ENCODE measurements around the gene C11orf91.

Gene C11orf91

GRCh38 chr11:33672273-33672672, 28.4 kb downstream of the C11orf91 start:
- no peaks in the 10 kb centered on the region for H3K9me3 ChIP-seq (ENCODE audit: insufficient read depth, low read length, severe bottlenecking)
- ATAC-seq (ENCODE audit: insufficient read depth, low read depth) = no peak
- H4K20me1 ChIP-seq (ENCODE audit: insufficient read depth, low read length) = no peaks in the 10 kb centered on the region

DNA sequence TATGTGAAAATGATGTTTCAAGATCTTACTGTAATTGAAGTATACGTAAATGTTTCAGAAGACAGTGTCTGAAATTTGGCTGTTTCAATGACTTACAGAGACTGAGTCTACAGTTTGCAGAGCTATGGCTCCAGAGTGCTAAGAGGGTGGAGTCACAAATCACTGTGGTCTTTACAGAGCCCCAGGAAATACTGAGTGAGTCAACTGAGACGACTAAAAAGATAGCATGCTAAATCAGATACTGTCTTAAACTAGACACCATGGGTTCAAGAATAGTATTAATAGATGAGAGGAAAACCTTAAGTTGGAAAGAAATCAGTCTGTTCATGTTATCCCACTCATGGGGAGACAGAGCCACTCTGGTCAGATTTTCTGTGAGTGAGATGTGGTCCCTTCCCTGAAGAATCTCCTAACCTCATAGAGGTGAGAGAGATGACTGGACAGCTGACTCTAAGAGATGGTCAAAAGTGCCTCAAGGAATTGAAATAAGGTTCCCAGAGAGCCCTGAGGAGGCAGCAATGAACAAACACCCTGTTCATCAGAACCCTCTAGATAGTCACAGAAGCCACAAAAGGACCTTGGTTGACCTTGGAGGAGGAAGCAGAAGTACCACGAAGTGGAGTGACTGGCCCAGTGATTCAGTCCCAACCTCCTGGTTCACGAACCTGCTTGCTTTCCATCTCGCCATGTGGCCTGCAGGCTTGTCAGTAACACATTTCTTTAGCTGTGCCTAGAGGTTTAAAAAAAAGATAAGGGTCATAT, 30.2 kb downstream of the C11orf91 start:
- DNase-seq (no peak), ATAC-seq (ENCODE audit: insufficient read depth, low read depth) (no peak)
- no peak overlapping the region for H3K4me3 ChIP-seq (ENCODE audit: low read depth in 1 of 2, low read length in 2 of 2)
- no peaks in the 10 kb centered on the region for H3K4me1 ChIP-seq (ENCODE audit: insufficient read depth, low read length)
- no peak overlapping the region for H3K9ac ChIP-seq (ENCODE audit: low read depth, low read length)
- H3K36me3 ChIP-seq (ENCODE audit: insufficient read depth, low read length) = no peaks in the 10 kb centered on the region
- H3K4me2 ChIP-seq (ENCODE audit: insufficient read depth, low read length) = no peak overlapping the region
- TF ChIP-seq EZH2 (IDR thresholded peaks at IDR 0.05; ENCODE audit: borderline replicate concordance, low read depth, low read length, severe bottlenecking) (no peak), CTCF (IDR thresholded peaks at IDR 0.05; ENCODE audit: borderline replicate concordance, extremely low read depth, low read length, poor library complexity, severe bottlenecking) (no peak)
- H3K27me3 ChIP-seq (ENCODE audit: insufficient read depth, low read length, poor library complexity) = peaks cover 3% of the 10 kb centered on the region
- H4K20me1 ChIP-seq (ENCODE audit: insufficient read depth, low read length) = no peaks in the 10 kb centered on the region
- H3K9me3 ChIP-seq (ENCODE audit: insufficient read depth, low read length, severe bottlenecking) = no peaks in the 10 kb centered on the region
- H2AFZ ChIP-seq (ENCODE audit: low read depth, low read length) = no peak overlapping the region
- H3K27ac ChIP-seq (ENCODE audit: low read length) = no peak overlapping the region
- no peaks in the 10 kb centered on the region for H3K79me2 ChIP-seq (ENCODE audit: insufficient read depth, low read length)

More at GRCh38 chr11:33672273-33672672, 28.4 kb downstream of the C11orf91 start:
- TF ChIP-seq EZH2 (IDR thresholded peaks at IDR 0.05; ENCODE audit: borderline replicate concordance, low read depth, low read length, severe bottlenecking) (no peak), CTCF (IDR thresholded peaks at IDR 0.05; ENCODE audit: borderline replicate concordance, extremely low read depth, low read length, poor library complexity, severe bottlenecking) (no peak)
- Histone ChIP-seq H3K9ac (ENCODE audit: low read depth, low read length) (no peak overlapping the region), H2AFZ (ENCODE audit: low read depth, low read length) (no peak overlapping the region), H3K4me1 (ENCODE audit: insufficient read depth, low read length) (no peaks in the 10 kb centered on the region), H3K27ac (ENCODE audit: low read length) (no peak overlapping the region), H3K27me3 (ENCODE audit: insufficient read depth, low read length, poor library complexity) (peaks cover 3% of the 10 kb centered on the region), H3K4me3 (ENCODE audit: low read depth in 1 of 2, low read length in 2 of 2) (no peak overlapping the region), H3K36me3 (ENCODE audit: insufficient read depth, low read length) (no peaks in the 10 kb centered on the region), H3K4me2 (ENCODE audit: insufficient read depth, low read length) (no peak overlapping the region), H3K79me2 (ENCODE audit: insufficient read depth, low read length) (no peaks in the 10 kb centered on the region)
- no peak for DNase-seq

DNA sequence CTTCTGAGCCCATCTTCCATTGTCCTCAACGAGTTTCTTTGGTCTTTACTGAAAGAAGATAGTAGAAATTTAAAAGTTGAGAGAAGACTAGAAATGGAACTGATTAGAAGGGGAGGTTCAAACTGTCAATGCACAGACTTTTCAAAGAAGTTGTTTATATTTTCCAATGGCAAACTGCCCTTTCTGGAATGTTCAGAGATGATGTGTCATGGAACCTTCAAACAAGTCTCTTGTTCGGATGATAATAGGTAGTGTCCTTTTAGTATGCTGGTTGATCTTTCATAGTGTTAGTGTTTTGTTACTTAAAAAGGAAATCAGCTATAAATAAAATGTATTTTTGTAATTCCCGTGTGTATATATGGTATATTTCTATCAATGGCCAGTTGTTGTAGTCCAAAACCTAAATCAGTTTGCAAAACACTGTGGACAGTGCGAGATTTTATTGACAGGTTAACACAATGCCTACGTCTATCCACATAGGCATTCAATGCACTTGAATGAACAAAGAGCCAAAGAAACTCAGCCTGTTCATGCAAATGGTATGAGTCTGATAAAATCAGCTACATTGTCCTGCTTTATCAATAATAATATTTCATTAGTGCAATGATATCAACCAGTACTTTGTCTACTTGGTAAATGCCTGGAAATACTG, 30.9 kb downstream of the C11orf91 start:
- Histone ChIP-seq H3K4me3 (ENCODE audit: low read depth in 1 of 2, low read length in 2 of 2) (no peak overlapping the region), H3K9ac (ENCODE audit: low read depth, low read length) (no peak overlapping the region), H4K20me1 (ENCODE audit: insufficient read depth, low read length) (no peaks in the 10 kb centered on the region), H2AFZ (ENCODE audit: low read depth, low read length) (no peak overlapping the region), H3K36me3 (ENCODE audit: insufficient read depth, low read length) (no peaks in the 10 kb centered on the region), H3K9me3 (ENCODE audit: insufficient read depth, low read length, severe bottlenecking) (no peaks in the 10 kb centered on the region), H3K27me3 (ENCODE audit: insufficient read depth, low read length, poor library complexity) (peaks cover 3% of the 10 kb centered on the region), H3K79me2 (ENCODE audit: insufficient read depth, low read length) (no peaks in the 10 kb centered on the region), H3K27ac (ENCODE audit: low read length) (no peak overlapping the region), H3K4me1 (ENCODE audit: insufficient read depth, low read length) (no peaks in the 10 kb centered on the region), H3K4me2 (ENCODE audit: insufficient read depth, low read length) (no peak overlapping the region)
- no peak for TF ChIP-seq CTCF (IDR thresholded peaks at IDR 0.05; ENCODE audit: borderline replicate concordance, extremely low read depth, low read length, poor library complexity, severe bottlenecking)
- no peak for TF ChIP-seq EZH2 (IDR thresholded peaks at IDR 0.05; ENCODE audit: borderline replicate concordance, low read depth, low read length, severe bottlenecking)
- DNase-seq = no peak
- no peak for ATAC-seq (ENCODE audit: insufficient read depth, low read depth)

Data from DND-41 (cell line).